GM18868 (cell line): ENCODE results near the gene BCDIN3D.
"Not testable (repeated sequence)": the region's sequence is repeated elsewhere in the genome, so short reads cannot be mapped to it uniquely, and the experiment has no call there.

ENCODE experiments used
- ATAC-seq: cut with Tn5 transposase; IDR thresholded peaks from one replicate; pipeline ENCODE4 v1.9.1; 2021; ENCODE audit warnings: mild to moderate bottlenecking, moderate library complexity; ENCODE audit not compliant: unreplicated experiment

BCDIN3D gene

DNA sequence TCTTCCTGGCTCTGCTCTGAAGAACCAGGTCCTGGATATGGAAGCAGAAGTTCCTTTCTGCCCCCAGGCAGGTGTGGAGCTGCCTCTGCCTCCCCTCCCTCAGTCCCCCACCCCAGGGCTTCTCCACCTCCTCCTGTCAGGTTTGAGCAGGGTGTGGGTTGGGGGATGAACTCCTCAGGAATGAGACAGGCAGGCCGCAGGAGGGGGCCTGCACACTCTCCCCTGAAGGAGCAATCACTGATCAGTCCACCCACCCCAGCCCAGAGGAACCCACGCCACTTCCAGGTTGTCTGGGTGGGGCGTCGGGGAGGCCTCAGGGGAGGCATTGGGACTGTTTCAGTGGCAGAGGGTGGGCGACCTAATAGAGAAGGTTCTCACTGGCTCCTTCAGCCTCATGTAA is 34.2 kb upstream of the BCDIN3D start:
- ATAC-seq: no peak

- no peak for ATAC-seq
Measured at GRCh38 chr12:49876070-49876469, 33.2 kb upstream of the BCDIN3D start.

DNA sequence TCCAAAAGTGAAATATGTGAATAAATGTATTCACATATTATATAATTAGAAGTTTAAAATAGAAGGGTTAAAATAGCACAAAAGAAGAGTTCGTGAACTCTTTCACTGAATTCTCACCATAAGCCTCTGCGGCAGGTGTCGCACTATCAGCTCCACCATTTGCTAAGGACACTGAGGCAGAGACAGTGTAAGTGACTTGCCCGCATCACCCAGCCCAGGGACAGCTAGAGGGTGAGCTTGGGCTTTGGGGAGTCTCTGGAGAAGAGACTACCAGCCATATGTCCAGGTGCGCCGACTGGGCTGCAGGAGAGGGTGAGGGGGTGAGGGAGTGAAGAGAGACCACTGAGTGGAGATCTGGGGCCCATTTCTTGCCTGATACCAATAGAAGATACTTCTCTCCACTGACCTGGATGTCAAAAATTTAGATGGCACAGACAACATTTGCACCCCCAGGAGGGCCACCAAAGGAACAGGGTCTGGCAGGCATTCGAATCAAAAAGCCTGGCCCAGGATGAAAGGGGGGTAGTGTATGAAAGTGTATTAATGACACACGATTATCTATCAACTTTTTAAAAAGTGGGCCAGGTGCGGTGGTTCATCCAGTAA is 32.3 kb upstream of the BCDIN3D start:
- no peak for ATAC-seq

- no peak for ATAC-seq
Measured at GRCh38 chr12:49874142-49874897, 31.4 kb upstream of the BCDIN3D start.

DNA sequence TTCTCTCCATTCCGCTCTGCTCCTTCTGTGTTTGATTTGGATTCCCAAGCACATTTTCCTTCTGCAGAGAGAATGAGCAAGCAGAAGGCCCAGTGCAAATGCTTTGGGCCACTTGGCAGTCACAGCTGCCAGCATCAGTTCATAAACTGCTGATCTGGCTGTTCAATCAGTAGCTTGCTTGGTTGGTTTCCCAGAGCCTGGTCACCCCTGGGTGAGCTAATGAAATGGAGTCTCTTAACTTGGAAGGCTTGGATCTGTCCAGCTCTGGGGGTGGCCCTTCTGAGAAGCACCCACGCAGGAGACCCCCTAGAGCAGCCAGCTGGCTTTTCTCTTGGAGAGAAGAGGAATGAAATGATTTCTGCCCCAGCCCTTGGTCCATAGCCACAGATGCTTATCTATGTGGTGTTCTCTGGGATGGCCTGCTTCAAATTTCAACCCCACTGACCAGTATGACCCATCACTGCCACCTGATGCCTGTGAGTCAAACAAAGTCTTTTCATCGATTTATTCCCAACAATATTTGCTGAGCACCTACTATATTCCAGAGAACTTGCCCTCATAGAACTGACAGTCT is 30.5 kb upstream of the BCDIN3D start:
- ATAC-seq: no peak

DNA sequence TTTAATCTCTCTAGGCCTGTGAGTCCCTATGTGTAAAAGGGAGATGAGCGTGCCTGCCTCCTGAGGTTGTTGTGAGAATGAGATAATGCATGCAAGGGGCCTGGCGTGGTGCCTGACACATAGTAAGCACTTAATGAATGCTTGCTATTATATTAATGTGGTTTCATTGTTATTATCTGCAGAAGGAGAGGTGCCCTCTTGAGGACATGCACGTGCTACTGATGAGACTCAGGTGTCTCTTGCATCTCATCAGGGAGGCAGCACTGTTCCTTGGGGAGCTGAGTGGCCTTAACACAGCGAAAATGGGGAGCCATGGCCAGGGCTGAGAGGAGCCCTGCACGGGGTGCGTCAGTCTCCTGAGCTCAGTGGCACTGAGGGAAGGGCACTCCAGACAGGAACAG is 29.9 kb upstream of the BCDIN3D start:
- no peak for ATAC-seq

GRCh38 chr12:49872381-49872780 is 29.5 kb upstream of the BCDIN3D start:
- no peak for ATAC-seq

DNA sequence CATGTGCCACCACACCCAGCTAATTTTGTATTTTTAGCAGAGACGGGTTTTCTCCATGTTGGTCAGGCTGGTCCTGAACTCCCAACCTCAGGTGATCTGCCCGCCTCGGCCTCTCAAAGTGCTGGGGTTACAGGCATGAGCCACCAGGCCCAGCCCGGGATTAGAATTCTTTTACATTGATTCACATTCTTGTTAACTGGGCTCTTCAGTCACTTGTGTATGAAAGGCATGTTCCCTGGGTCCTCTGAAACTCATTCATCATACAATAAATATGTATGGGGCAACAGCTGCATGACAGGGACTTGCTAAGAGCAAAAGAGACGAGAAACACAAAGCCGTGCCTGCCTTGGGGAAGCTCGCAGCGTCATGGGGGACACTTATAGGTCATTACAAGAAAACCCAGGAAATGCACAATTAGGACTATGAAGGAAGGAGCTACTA is 28.9 kb upstream of the BCDIN3D start:
- not testable (repeated sequence) for ATAC-seq

DNA sequence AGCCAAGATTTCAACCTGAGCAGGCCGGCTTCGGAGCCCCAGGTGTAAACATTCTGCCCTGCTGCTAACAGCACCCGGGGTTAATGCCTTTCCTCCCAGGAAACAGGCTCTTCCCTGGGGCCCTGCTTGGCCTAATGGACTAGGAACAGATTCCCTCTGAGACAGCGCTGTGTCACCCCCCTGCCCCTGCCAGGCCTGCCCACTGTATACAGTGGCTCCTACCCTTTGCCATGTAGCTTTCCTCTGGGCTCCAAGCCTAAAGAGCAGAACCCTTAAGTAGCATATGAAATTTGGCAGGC is 28.3 kb upstream of the BCDIN3D start:
- ATAC-seq: no peak

GRCh38 chr12:49870501-49871262 is 27.8 kb upstream of the BCDIN3D start:
- ATAC-seq: no peak

DNA sequence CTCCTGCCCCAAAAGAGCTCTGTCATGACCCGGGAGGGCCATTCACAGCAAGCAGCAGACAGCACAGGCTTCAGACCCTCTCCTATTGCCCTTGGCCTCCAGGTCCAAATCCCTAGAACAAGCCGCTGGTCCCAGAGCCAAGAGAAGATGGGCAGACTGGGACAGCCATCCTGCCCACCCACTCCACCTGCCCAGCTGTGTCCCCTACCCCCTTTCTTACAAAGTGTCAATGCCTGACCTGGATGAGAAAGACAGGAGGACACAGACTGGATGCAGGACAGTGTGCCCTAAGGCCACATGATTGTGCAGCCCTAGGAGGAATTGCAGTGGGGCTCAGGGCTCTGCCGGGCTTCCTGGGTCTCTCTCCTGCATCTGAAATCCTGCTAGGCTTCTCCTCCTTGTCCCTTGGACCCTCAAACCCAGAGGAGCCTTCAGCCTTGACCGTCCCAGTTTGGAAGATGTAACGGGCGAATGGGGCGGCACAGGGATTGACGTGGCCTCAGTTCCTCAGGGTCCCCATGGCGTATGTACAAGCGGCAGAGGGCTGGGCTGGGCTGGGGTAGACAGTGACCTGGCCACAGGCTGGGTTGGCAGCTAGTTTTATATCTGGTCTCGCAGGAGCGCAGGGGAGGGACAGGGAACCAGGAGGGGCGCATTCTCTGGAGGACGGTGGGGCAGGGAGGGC is 27.1 kb upstream of the BCDIN3D start:
- no peak for ATAC-seq

GRCh38 chr12:49868952-49869815 is 26.3 kb upstream of the BCDIN3D start:
- ATAC-seq: no peak

- ATAC-seq: no peak
Measured at GRCh38 chr12:49868449-49868848, 25.5 kb upstream of the BCDIN3D start.

- ATAC-seq: no peak
Measured at GRCh38 chr12:49867570-49868341, 24.9 kb upstream of the BCDIN3D start.

DNA sequence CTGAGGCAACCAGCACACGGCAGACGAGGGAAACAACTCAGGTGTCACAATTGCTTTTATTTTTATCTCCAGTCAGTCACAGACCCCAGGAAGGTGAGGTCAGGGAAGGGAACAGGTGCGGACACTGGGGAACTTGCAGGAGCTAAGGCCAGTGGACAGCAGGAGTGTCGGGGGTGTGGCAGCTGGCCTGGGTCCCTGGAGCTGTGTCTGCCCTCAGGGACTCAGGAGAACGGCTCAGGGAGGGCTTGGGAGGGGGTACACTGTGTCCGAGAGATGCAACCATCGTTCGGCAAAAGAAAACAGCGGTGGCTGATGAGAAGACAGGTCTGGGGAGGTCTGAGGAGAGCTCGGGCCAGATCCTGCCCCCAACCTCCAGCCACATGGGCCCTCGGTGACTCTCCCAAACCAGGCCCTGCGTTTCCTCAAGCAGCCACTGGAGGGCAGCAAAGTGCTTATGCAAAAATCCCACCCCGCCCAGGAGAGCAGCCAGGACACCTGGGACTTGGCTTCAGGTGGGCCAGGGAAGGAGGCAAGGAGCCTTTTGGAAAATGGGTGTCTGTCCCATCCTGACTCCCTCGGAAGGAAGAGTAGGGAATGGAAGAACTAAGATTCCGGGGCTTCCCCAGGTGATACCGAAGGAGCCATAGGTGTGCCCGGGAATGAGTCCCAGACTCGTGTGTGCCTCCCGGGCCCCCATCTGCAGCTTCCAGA is 24.1 kb upstream of the BCDIN3D start:
- ATAC-seq: no peak

DNA sequence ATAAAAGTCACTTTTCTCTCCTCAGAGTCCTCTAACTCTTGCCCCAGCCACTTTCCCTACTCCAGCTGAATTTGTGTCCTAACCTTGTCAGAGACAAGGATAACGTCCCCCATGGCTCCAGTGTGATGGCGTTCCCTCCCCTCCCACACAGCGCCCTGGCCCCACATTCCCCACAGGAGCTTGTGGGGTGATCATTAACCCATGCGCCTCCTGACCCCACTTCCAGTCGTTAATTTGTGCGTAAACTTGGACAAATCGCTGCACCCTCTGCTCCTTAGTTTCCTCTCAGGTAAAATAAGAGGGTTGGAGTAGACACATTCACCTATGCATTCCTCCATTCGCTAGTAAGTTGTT is 22.9 kb upstream of the BCDIN3D start:
- ATAC-seq: no peak

DNA sequence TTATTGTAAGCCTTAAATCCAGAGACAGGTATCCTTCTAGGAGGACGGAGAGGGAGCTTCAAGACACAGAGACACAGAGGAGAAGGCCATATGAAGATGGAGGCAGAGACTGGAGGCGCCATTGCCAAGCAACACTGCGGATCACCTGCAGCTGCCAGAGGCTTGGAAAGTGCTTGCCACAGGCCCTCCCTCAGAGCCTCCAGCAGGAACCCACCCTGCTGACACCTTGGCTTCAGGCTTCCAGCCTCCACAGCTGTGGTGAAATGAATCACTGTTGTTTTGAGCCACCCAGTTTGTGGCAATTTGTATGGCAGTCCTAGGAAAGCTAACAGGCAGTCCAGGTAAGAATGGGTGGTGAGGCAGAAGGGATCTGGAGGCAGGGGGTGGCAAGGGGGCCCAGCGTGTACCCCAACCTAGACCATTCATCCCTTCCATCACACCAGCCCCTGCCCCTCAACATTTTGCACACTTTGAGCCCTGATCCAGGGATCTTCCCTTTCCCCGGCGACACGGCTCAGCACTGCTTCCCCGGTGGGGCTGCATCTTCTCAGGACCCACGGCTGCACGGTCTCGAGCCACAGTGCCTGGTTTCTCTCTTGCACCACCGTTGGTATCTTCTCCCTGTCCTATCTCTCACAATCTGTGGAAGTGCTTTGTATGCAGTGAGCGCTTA is 22.3 kb upstream of the BCDIN3D start:
- ATAC-seq: no peak

DNA sequence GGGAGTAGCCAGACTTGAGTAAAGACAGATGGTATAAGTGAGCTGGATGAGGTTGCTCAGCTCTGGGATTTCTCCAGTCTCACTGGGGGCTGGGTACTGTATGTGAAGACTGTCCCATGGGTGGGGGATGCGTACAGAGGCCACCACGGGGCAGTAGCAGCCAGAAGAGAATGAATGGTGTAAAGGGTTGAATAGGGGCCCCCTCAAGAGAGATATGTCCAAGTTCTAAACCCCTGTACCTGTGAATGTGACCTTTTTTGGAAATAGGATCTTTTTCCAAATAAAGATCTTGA is 21.8 kb upstream of the BCDIN3D start:
- ATAC-seq: no peak
